A549 (cell line): ENCODE results near the gene FSCN2. TPM values are rescaled to one million over a fixed set of nuclear protein-coding genes. Genes with fewer than 3 reads are reported as not detected.

Experiments
- BCL3 ChIP-seq: fragments of >200 bp; sonication (Bioruptor Twin); formaldehyde crosslinking; IDR thresholded peaks from 3 replicates; pipeline ENCODE4 v1.6.1; 2016
- BHLHE40 ChIP-seq: IDR thresholded peaks from 2 replicates; pipeline ENCODE4 v1.6.1; 2012; ENCODE audit warnings: low read depth, low read length, inconsistent platforms
- CBX2 ChIP-seq: fragments of 200-600 bp; sonication (generic); IDR thresholded peaks from 2 replicates; pipeline ENCODE4 v1.6.1; 2016; ENCODE audit warnings: low read depth, mild to moderate bottlenecking, borderline replicate concordance
- CEBPB ChIP-seq, 2 experiments: fragments of >200 bp in 1 of 2; sonication (Bioruptor Twin) in 1 of 2; formaldehyde crosslinking in 1 of 2; IDR thresholded peaks; 2 replicates each; pipeline ENCODE4 v1.6.1; 2012 to 2016
- CHD2 ChIP-seq: fragments of 150-350 bp; IDR thresholded peaks from 2 replicates; pipeline ENCODE4 v1.6.1; 2014; ENCODE audit warnings: low read length; ENCODE audit not compliant: partially characterized antibody
- CTCF ChIP-seq: fragments of >200 bp; sonication (Bioruptor Twin); formaldehyde crosslinking; IDR thresholded peaks from 3 replicates; pipeline ENCODE4 v1.5.1; 2016
- EHF ChIP-seq: fragments of 250-450 bp; sonication (Bioruptor Pico); IDR thresholded peaks from 2 replicates; pipeline ENCODE4 v1.5.0; 2020; ENCODE audit warnings: mild to moderate bottlenecking
- EHMT2 ChIP-seq: fragments of 200-600 bp; sonication (generic); IDR thresholded peaks from 2 replicates; pipeline ENCODE4 v1.6.1; 2016; ENCODE audit warnings: antibody characterized with exemption, low read depth, mild to moderate bottlenecking, moderate library complexity
- EP300 ChIP-seq, 2 experiments: fragments of >200 bp; sonication (Bioruptor Twin); formaldehyde crosslinking; IDR thresholded peaks; 2 replicates in 1 of 2; 3 replicates in 1 of 2; pipeline ENCODE4 v1.6.1; 2016 to 2017
- FOSL2 ChIP-seq, 2 experiments: fragments of 450-650 bp in 1 of 2; fragments of >200 bp in 1 of 2; sonication (Bioruptor Twin) in 1 of 2; formaldehyde crosslinking; IDR thresholded peaks; 2 replicates each; pipeline versions ENCODE4 v1.5.0 to v1.6.1; 2016 to 2020; ENCODE audit warnings: mild to moderate bottlenecking in 1 of 2, moderate library complexity in 1 of 2
- HDAC2 ChIP-seq: fragments of 200-600 bp; sonication (generic); IDR thresholded peaks from 2 replicates; pipeline ENCODE4 v1.6.1; 2016
- HEYL ChIP-seq: fragments of 250-450 bp; sonication (Bioruptor Pico); IDR thresholded peaks from 2 replicates; pipeline ENCODE4 v1.8.0; 2021; ENCODE audit warnings: mild to moderate bottlenecking, moderate library complexity
- HOXA7 ChIP-seq: fragments of 250-450 bp; sonication (Bioruptor Pico); IDR thresholded peaks from 2 replicates; pipeline ENCODE4 v1.5.0; 2020; ENCODE audit warnings: mild to moderate bottlenecking, moderate library complexity
- HOXB13 ChIP-seq: fragments of 250-450 bp; sonication (Bioruptor Pico); IDR thresholded peaks from 2 replicates; pipeline ENCODE4 v1.5.0; 2020; ENCODE audit warnings: low read depth, mild to moderate bottlenecking, moderate library complexity
- JUN ChIP-seq, 2 experiments: fragments of >200 bp; sonication (Bioruptor Twin); formaldehyde crosslinking; IDR thresholded peaks; 2 replicates in 1 of 2; 3 replicates in 1 of 2; pipeline ENCODE4 v1.6.1; 2016 to 2017
- JUNB ChIP-seq: fragments of >200 bp; sonication (Bioruptor Twin); formaldehyde crosslinking; IDR thresholded peaks from 2 replicates; pipeline ENCODE4 v1.6.1; 2016
- KDM5A ChIP-seq: fragments of 200-600 bp; sonication (generic); IDR thresholded peaks from 2 replicates; pipeline ENCODE4 v1.6.1; 2016; ENCODE audit warnings: antibody characterized with exemption, mild to moderate bottlenecking
- MAZ ChIP-seq: fragments of 150-350 bp; IDR thresholded peaks from 2 replicates; pipeline ENCODE4 v1.6.1; 2014; ENCODE audit warnings: antibody characterized with exemption, low read depth, low read length, borderline replicate concordance
- POLR2AphosphoS2 ChIP-seq: conservative IDR thresholded peaks from 2 replicates; pipeline ENCODE4 v1.6.1; 2012; ENCODE audit warnings: low read length, improper control_type of control experiment, inconsistent platforms
- USF2 ChIP-seq: fragments of 450-650 bp; IDR thresholded peaks from 2 replicates; pipeline ENCODE4 v1.6.1; 2014; ENCODE audit warnings: antibody characterized with exemption
- ZC3H11A ChIP-seq: fragments of 450-650 bp; IDR thresholded peaks from 2 replicates; pipeline ENCODE4 v1.6.1; 2014; ENCODE audit warnings: antibody characterized with exemption, mild to moderate bottlenecking
- ZSCAN20 ChIP-seq: fragments of 250-450 bp; sonication (Bioruptor Pico); IDR thresholded peaks from 2 replicates; pipeline ENCODE4 v1.8.0; 2022; ENCODE audit warnings: mild to moderate bottlenecking, moderate library complexity
- polyA plus RNA-seq, 4 experiments: library from polyadenylated mRNA; depleted of rRNA in 3 of 4; stranded (reverse); fragments of >200 nt; fragmentation: RNase III in 1 of 4; extraction: RNeasy Plus Mini Kit Qiagen cat#74134 plus additional on column Dnase treatment in 1 of 4; gene quantifications; 2 replicates in 3 of 4; 3 replicates in 1 of 4; pipeline ENCODE4 v1.2.3, GENCODE V29; 2011 to 2017
- TF ChIP-seq, protein P1 (sequence below): fragments of 150-350 bp; IDR thresholded peaks from 2 replicates; pipeline ENCODE4 v1.6.1; 2014; ENCODE audit warnings: low read depth, mild to moderate bottlenecking, low read length
- TF ChIP-seq, protein P2 (sequence below): IDR thresholded peaks from 2 replicates; pipeline ENCODE4 v1.6.1; 2012

The FSCN2 gene
- polyA plus RNA-seq, 2 of the 4 experiments (the other 2 are of a cell fraction), result 0.84 to 1.3 TPM

DNA sequence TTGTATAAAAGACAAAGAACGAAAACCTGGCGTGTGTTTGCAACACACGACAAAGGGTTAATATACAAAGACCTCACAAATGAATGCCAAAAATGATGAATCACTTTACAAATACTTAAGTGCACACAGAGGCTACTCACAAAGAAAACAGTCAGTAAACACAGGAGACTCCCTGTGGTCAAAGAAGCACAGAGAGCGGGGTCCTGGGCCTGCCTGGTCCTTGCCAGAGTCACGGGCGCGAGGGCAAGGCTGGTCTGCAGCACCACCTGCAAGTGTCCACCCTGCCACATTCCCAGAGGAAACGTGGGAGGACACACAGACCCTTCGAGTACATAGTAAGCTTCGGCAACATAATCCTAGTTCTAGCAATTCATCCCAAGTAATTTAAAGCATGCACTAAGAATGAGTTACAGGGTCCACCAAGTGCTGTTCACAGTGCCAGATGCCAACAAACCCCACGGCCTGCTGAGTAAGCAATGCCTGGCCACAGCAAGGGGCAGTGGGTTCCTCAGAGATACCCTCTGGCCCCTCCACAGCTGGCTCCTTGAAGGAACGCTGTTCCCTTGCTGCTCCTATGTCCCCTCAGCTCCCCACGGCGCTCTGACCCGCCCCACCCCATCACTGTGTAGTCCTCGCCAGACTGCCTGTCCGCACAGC lies 48.6 kb downstream of the FSCN2 start (continued):
- TF ChIP-seq BCL3 (peak; percentile 62; the same call in 2 of the 3 replicates), JUN (IDR thresholded peaks at IDR 0.05) (peak; percentile 80 to 86; a peak in 4 of 5 replicates), EP300 (IDR thresholded peaks at IDR 0.05) (peak in 1 of 2 experiments; percentile 67; a peak in 2 of 5 replicates), ZSCAN20 (no peak), CBX2 (no peak), CTCF (0 out of 3 replicates have a peak, but pooled peaks have one; percentile 13), HEYL (CRISPR knock-in tag) (no peak), USF2 (no peak), FOSL2 (IDR thresholded peaks at IDR 0.05) (peak; percentile 87), FOSL2 (CRISPR knock-in tag; IDR thresholded peaks at IDR 0.05) (peak; percentile 98), EHMT2 (no peak), JUNB (peak; percentile 92), POLR2AphosphoS2 (0 out of 2 replicates have a peak, but pooled peaks have one; percentile 38), KDM5A (no peak), BHLHE40 (0 out of 2 replicates have a peak, but pooled peaks have one; percentile 16), ZC3H11A (no peak), HOXA7 (CRISPR knock-in tag) (no peak), CHD2 (no peak), MAZ (no peak), EHF (CRISPR knock-in tag) (no peak), CEBPB (IDR thresholded peaks at IDR 0.05) (peak in 1 of 2 experiments; percentile 79; a peak in 2 of 4 replicates), HDAC2 (no peak), HOXB13 (CRISPR knock-in tag) (peak; percentile 68; the same call in 1 of the 2 replicates)
- TF ChIP-seq, protein P1, sequence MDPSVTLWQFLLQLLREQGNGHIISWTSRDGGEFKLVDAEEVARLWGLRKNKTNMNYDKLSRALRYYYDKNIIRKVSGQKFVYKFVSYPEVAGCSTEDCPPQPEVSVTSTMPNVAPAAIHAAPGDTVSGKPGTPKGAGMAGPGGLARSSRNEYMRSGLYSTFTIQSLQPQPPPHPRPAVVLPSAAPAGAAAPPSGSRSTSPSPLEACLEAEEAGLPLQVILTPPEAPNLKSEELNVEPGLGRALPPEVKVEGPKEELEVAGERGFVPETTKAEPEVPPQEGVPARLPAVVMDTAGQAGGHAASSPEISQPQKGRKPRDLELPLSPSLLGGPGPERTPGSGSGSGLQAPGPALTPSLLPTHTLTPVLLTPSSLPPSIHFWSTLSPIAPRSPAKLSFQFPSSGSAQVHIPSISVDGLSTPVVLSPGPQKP, result no peak
- TF ChIP-seq, protein P2, sequence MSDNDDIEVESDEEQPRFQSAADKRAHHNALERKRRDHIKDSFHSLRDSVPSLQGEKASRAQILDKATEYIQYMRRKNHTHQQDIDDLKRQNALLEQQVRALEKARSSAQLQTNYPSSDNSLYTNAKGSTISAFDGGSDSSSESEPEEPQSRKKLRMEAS, result peak; percentile 98
